GM12875 (cell line): Measurements from ENCODE around the gene PEX6.

Experiments used
- H3K4me3 ChIP-seq: one replicate; pipeline ENCODE4 v1.5.1; 2011; ENCODE audit warnings: low read depth, low read length, control low read depth
- CTCF ChIP-seq: IDR thresholded peaks from 2 replicates; pipeline ENCODE4 v1.5.1; 2011; ENCODE audit warnings: low read depth, mild to moderate bottlenecking, control low read depth, inconsistent platforms, low read length, moderate library complexity, borderline replicate concordance; ENCODE audit not compliant: insufficient read depth

The PEX6 gene

GRCh38 chr6:42923666-42924065, 55.3 kb downstream of the PEX6 start:
- TF ChIP-seq CTCF = no peak
- no peak overlapping the region for H3K4me3 ChIP-seq

- H3K4me3 ChIP-seq = no peak overlapping the region
- no peak for TF ChIP-seq CTCF
These were observed 57.2 kb downstream of the PEX6 start for GRCh38 chr6:42921801-42922200.

- no peak overlapping the region for H3K4me3 ChIP-seq
- no peak for TF ChIP-seq CTCF
These were observed 62.7 kb downstream of the PEX6 start for GRCh38 chr6:42916288-42916687.

- TF ChIP-seq CTCF = no peak
- H3K4me3 ChIP-seq = no peak within 1 kb of the TSS
These were observed 63.2 kb downstream of the PEX6 start, which contains the start of gene PTCRA for GRCh38 chr6:42915732-42916131. Gene PTCRA (plus strand): TSS chr6:42916053. CDS start chr6:42916070, 17 bp downstream.

GRCh38 chr6:42914546-42914945, 64.4 kb downstream of the PEX6 start:
- no peak for TF ChIP-seq CTCF
- no peak overlapping the region for H3K4me3 ChIP-seq
